IMR-90 (cell line): ENCODE data around the gene ATP1B3.

Experiments
- BHLHE40 ChIP-seq: fragments of 150-350 bp; IDR thresholded peaks from 2 replicates; pipeline ENCODE4 v1.6.1; 2016; ENCODE audit warnings: mild to moderate bottlenecking, low read depth, low read length
- CEBPB ChIP-seq: IDR thresholded peaks from 2 replicates; pipeline ENCODE4 v1.6.1; 2012; ENCODE audit warnings: low read depth, low read length, improper control_type of control experiment
- CTCF ChIP-seq: conservative IDR thresholded peaks from 2 replicates; pipeline ENCODE4 v1.5.1; 2012; ENCODE audit warnings: mild to moderate bottlenecking, low read depth, low read length, improper control_type of control experiment
- FOS ChIP-seq: fragments of 150-350 bp; IDR thresholded peaks from 2 replicates; pipeline ENCODE4 v1.6.1; 2016; ENCODE audit warnings: low read depth, low read length
- MAFK ChIP-seq: IDR thresholded peaks from 2 replicates; pipeline ENCODE4 v1.6.1; 2012; ENCODE audit warnings: low read depth, low read length, improper control_type of control experiment
- MAZ ChIP-seq: IDR thresholded peaks from 2 replicates; pipeline ENCODE4 v1.6.1; 2012; ENCODE audit warnings: low read depth, mild to moderate bottlenecking, low read length, improper control_type of control experiment, moderate library complexity, borderline replicate concordance
- MXI1 ChIP-seq: IDR thresholded peaks from 2 replicates; pipeline ENCODE4 v1.6.1; 2012; ENCODE audit warnings: low read depth, mild to moderate bottlenecking, low read length, moderate library complexity, borderline replicate concordance
- NFE2L2 ChIP-seq: fragments of 150-350 bp; IDR thresholded peaks from 2 replicates; pipeline ENCODE4 v1.6.1; 2016; ENCODE audit warnings: low read depth, mild to moderate bottlenecking, low read length
- POLR2A ChIP-seq: IDR thresholded peaks from 2 replicates; pipeline ENCODE4 v1.6.1; 2012; ENCODE audit warnings: mild to moderate bottlenecking, low read depth, low read length
- RAD21 ChIP-seq: IDR thresholded peaks from 2 replicates; pipeline ENCODE4 v1.6.1; 2012; ENCODE audit warnings: low read length, improper control_type of control experiment
- RCOR1 ChIP-seq: IDR thresholded peaks from 2 replicates; pipeline ENCODE4 v1.6.1; 2012; ENCODE audit warnings: mild to moderate bottlenecking, low read length, improper control_type of control experiment; ENCODE audit not compliant: insufficient replicate concordance
- RFX5 ChIP-seq: IDR thresholded peaks from 2 replicates; pipeline ENCODE4 v1.8.0; 2012; ENCODE audit warnings: low read depth, mild to moderate bottlenecking, low read length, moderate library complexity
- SMC3 ChIP-seq: fragments of 150-350 bp; IDR thresholded peaks from 2 replicates; pipeline ENCODE4 v1.6.1; 2016; ENCODE audit warnings: low read depth, mild to moderate bottlenecking, antibody characterized with exemption, low read length, moderate library complexity
- USF2 ChIP-seq: fragments of 150-350 bp; IDR thresholded peaks from 2 replicates; pipeline ENCODE4 v1.6.1; 2017; ENCODE audit warnings: mild to moderate bottlenecking, antibody characterized with exemption, low read length, low read depth

GRCh38 chr3:141938011-141938500 lies 61.6 kb downstream of the ATP1B3 start:
- TF ChIP-seq SMC3: no peak
- no peak for TF ChIP-seq CTCF
- no peak for TF ChIP-seq POLR2A
- no peak for TF ChIP-seq NFE2L2
- TF ChIP-seq FOS: no peak
- no peak for TF ChIP-seq MXI1
- no peak for TF ChIP-seq MAFK
- no peak for TF ChIP-seq BHLHE40
- TF ChIP-seq RFX5: no peak
- no peak for TF ChIP-seq USF2
- no peak for TF ChIP-seq RAD21
- TF ChIP-seq MAZ: no peak
- TF ChIP-seq RCOR1: no peak
- TF ChIP-seq CEBPB: no peak
